Measurements from ENCODE around the gene FMN2. TPM values are rescaled to one million over a fixed set of nuclear protein-coding genes. Genes with fewer than 3 reads are reported as not detected.

The FMN2 gene
- total RNA-seq, 2 experiments from 2014 or later, result not detected

GRCh38 chr1:240282061-240282830, 190.6 kb downstream of the FMN2 start:
- Histone ChIP-seq H3K27me3 (ENCODE audit: control insufficient read depth in 1 of 2, insufficient read depth in 2 of 2, low read length in 2 of 2) (no peaks in the 10 kb centered on the region), H3K27ac (ENCODE audit: low read depth in 1 of 2, low read length in 2 of 2) (no peak overlapping the region), H3K36me3 (ENCODE audit: insufficient read depth, low read length) (no peaks in the 10 kb centered on the region), H3K4me1 (ENCODE audit: insufficient read depth, low read length) (no peaks in the 10 kb centered on the region), H3K4me3 (ENCODE audit: low read length) (no peak overlapping the region), H3K9me3 (ENCODE audit: control insufficient read depth in 1 of 2, insufficient read depth in 1 of 2, low read length in 2 of 2) (no peaks in the 10 kb centered on the region)
- DNase-seq (no peak), ATAC-seq (ENCODE audit: poor library complexity) (no peak)
- Mint-ChIP-seq H3K27ac (no peak overlapping the region), H3K4me3 (no peak overlapping the region), H3K36me3 (ENCODE audit: low read depth) (no peaks in the 10 kb centered on the region), H3K4me1 (ENCODE audit: low read depth) (no peaks in the 10 kb centered on the region), H3K27me3 (no peaks in the 10 kb centered on the region), H3K9me3 (peaks cover 6% of the 10 kb centered on the region)
- TF ChIP-seq CTCF (IDR thresholded peaks at IDR 0.05), result no peak
- POLR2A ChIA-PET, result no interaction called here
- CTCF ChIA-PET, result no interaction called here
- intact Hi-C loops (cut with DNase I, micrococcal nuclease), result no loop called here

- ChIA-PET CTCF (no interaction called here), POLR2A (no interaction called here)
- Mint-ChIP-seq H3K27ac (no peak overlapping the region), H3K4me3 (no peak overlapping the region), H3K9me3 (peaks cover 6% of the 10 kb centered on the region), H3K27me3 (no peaks in the 10 kb centered on the region), H3K36me3 (ENCODE audit: low read depth) (no peaks in the 10 kb centered on the region), H3K4me1 (ENCODE audit: low read depth) (no peaks in the 10 kb centered on the region)
- Histone ChIP-seq H3K4me1 (ENCODE audit: insufficient read depth, low read length) (no peaks in the 10 kb centered on the region), H3K36me3 (ENCODE audit: insufficient read depth, low read length) (no peaks in the 10 kb centered on the region), H3K27ac (ENCODE audit: low read depth in 1 of 2, low read length in 2 of 2) (no peak overlapping the region), H3K4me3 (ENCODE audit: low read length) (no peak overlapping the region), H3K9me3 (ENCODE audit: control insufficient read depth in 1 of 2, insufficient read depth in 1 of 2, low read length in 2 of 2) (no peaks in the 10 kb centered on the region), H3K27me3 (ENCODE audit: control insufficient read depth in 1 of 2, insufficient read depth in 2 of 2, low read length in 2 of 2) (peaks cover 0 to 3% of the 10 kb centered on the region in 2 experiments)
- intact Hi-C loops (cut with DNase I, micrococcal nuclease), result no loop called here
- no peak for TF ChIP-seq CTCF (IDR thresholded peaks at IDR 0.05)
- DNase-seq (no peak), ATAC-seq (ENCODE audit: poor library complexity) (no peak)
These were observed 193.2 kb downstream of the FMN2 start for GRCh38 chr1:240284656-240285414.

GRCh38 chr1:240285540-240285939, 193.9 kb downstream of the FMN2 start:
- no peaks in the 10 kb centered on the region for H3K36me3 ChIP-seq (ENCODE audit: insufficient read depth, low read length)
- no peak overlapping the region for H3K4me3 Mint-ChIP-seq
- H3K27me3 ChIP-seq (ENCODE audit: control insufficient read depth in 1 of 2, insufficient read depth in 2 of 2, low read length in 2 of 2), result peaks cover 0 to 3% of the 10 kb centered on the region in 2 experiments
- H3K36me3 Mint-ChIP-seq (ENCODE audit: low read depth), result no peaks in the 10 kb centered on the region
- no peak overlapping the region for H3K27ac ChIP-seq (ENCODE audit: low read depth in 1 of 2, low read length in 2 of 2)
- H3K27me3 Mint-ChIP-seq, result no peaks in the 10 kb centered on the region
- TF ChIP-seq CTCF (IDR thresholded peaks at IDR 0.05), result no peak
- no peak for ATAC-seq (ENCODE audit: poor library complexity)
- ChIA-PET POLR2A (no interaction called here), CTCF (no interaction called here)
- peaks cover 6% of the 10 kb centered on the region for H3K9me3 Mint-ChIP-seq
- no peak overlapping the region for H3K4me3 ChIP-seq (ENCODE audit: low read length)
- no peaks in the 10 kb centered on the region for H3K4me1 ChIP-seq (ENCODE audit: insufficient read depth, low read length)
- no peak overlapping the region for H3K27ac Mint-ChIP-seq
- H3K4me1 Mint-ChIP-seq (ENCODE audit: low read depth), result no peaks in the 10 kb centered on the region
- intact Hi-C loops (cut with DNase I, micrococcal nuclease), result no loop called here
- no peaks in the 10 kb centered on the region for H3K9me3 ChIP-seq (ENCODE audit: control insufficient read depth in 1 of 2, insufficient read depth in 1 of 2, low read length in 2 of 2)
- no peak for DNase-seq
